Naive thymus-derived CD4-positive, alpha-beta T cell (primary cell): ENCODE results near the gene DDO. TPM values are rescaled to one million over a fixed set of nuclear protein-coding genes. Genes with fewer than 3 reads are reported as not detected.

Source experiments
- ATAC-seq: fragments of 150-1000 bp; cut with Tn5 transposase; 2 replicates; pipeline ENCODE4 v1.10.0; 2021; ENCODE audit warnings: mild to moderate bottlenecking, moderate library complexity
- CTCF ChIA-PET: fragments of 350-600 bp; sonication (Branson Sonifier 250); formaldehyde crosslinking; loops from one replicate; lab custom pipeline; 2021; ENCODE audit warnings: antibody characterized with exemption; lab: Charles Lee
- POLR2A ChIA-PET: fragments of 350-600 bp; sonication (Branson Sonifier 250); formaldehyde crosslinking; loops from one replicate; lab custom pipeline; 2021; ENCODE audit warnings: antibody characterized with exemption, inconsistent platforms; lab: Charles Lee
- DNase-seq, 9 donors: peaks; one replicate each; pipeline versions ENCODE4 v3.0.0 to v3.0.0-alpha.2; 2020 to 2022; ENCODE audit warnings: mixed read lengths in 1 of 9
- H3K27ac ChIP-seq: one replicate; pipeline ENCODE4 v1.7.0; 2013; ENCODE audit warnings: mild to moderate bottlenecking, low read depth, low read length, moderate library complexity
- H3K27me3 ChIP-seq, 2 donors: one replicate each; pipeline ENCODE4 v1.7.0; 2013; ENCODE audit warnings: low read length in 2 of 2, mild to moderate bottlenecking in 2 of 2, moderate library complexity in 2 of 2; ENCODE audit not compliant: control insufficient read depth in 2 of 2, insufficient read depth in 2 of 2
- H3K36me3 ChIP-seq, 3 experiments: 1 replicate in 2 of 3; 2 replicates in 1 of 3; pipeline ENCODE4 v1.7.0; 2013; ENCODE audit warnings: low read length in 3 of 3, mild to moderate bottlenecking in 3 of 3, moderate library complexity in 1 of 3; ENCODE audit not compliant: insufficient read depth in 3 of 3, control insufficient read depth in 2 of 3
- H3K4me1 ChIP-seq, 2 donors: one replicate each; pipeline ENCODE4 v1.7.0; 2013; ENCODE audit warnings: low read length in 2 of 2, mild to moderate bottlenecking in 2 of 2, moderate library complexity in 1 of 2; ENCODE audit not compliant: control insufficient read depth in 2 of 2, insufficient read depth in 2 of 2
- H3K4me3 ChIP-seq: 2 replicates; pipeline ENCODE4 v1.7.0; 2013; ENCODE audit warnings: mild to moderate bottlenecking, low read length
- H3K9me3 ChIP-seq, 3 experiments: 1 replicate in 2 of 3; 2 replicates in 1 of 3; pipeline ENCODE4 v1.7.0; 2013; ENCODE audit warnings: low read length in 3 of 3; ENCODE audit not compliant: control insufficient read depth in 2 of 3
- H3K27ac Mint-ChIP-seq, 9 donors: one replicate each; pipeline ENCODE4 v1.8.0; 2020 to 2022; ENCODE audit warnings: mixed read lengths in 9 of 9, mild to moderate bottlenecking in 8 of 9, moderate library complexity in 5 of 9, inconsistent platforms in 2 of 9
- H3K27me3 Mint-ChIP-seq, 5 donors: one replicate each; pipeline ENCODE4 v1.8.0; 2021 to 2022; ENCODE audit warnings: mixed read lengths in 5 of 5, mild to moderate bottlenecking in 1 of 5
- H3K36me3 Mint-ChIP-seq, 5 donors: one replicate each; pipeline ENCODE4 v1.8.0; 2020 to 2022; ENCODE audit warnings: mixed read lengths in 5 of 5, mild to moderate bottlenecking in 3 of 5, inconsistent platforms in 1 of 5
- H3K4me1 Mint-ChIP-seq, 7 donors: one replicate each; pipeline ENCODE4 v1.8.0; 2020 to 2022; ENCODE audit warnings: mixed read lengths in 7 of 7, mild to moderate bottlenecking in 3 of 7, inconsistent platforms in 1 of 7
- H3K4me3 Mint-ChIP-seq, 10 donors: one replicate each; pipeline ENCODE4 v1.8.0; 2020 to 2022; ENCODE audit warnings: mild to moderate bottlenecking in 10 of 10, mixed read lengths in 10 of 10, moderate library complexity in 6 of 10, inconsistent platforms in 2 of 10
- H3K9me3 Mint-ChIP-seq, 11 donors: one replicate each; pipeline ENCODE4 v1.8.0; 2020 to 2022; ENCODE audit warnings: mixed read lengths in 11 of 11, mild to moderate bottlenecking in 4 of 11, inconsistent platforms in 1 of 11, moderate library complexity in 1 of 11
- intact Hi-C, 2 donors: fragments of 100-400 bp; cut with micrococcal nuclease; formaldehyde crosslinking; loops; one replicate each; pipeline ENCODE4 v1.15.1; 2023
- polyA plus RNA-seq, 2 donors: library from polyadenylated mRNA; unstranded; fragments of 300-500 nt; fragmentation: Illumina TruSeq; gene quantifications; one replicate each; pipeline ENCODE4 v1.2.3, GENCODE V29; 2021
- total RNA-seq, 6 experiments: library from RNA in 5 of 6; stranded (reverse) in 5 of 6; gene quantifications; 1 replicate in 5 of 6; 2 replicates in 1 of 6; pipeline ENCODE4 v1.2.3 and lab custom pipeline; 2021 to 2026

DDO gene
- total and polyA plus RNA-seq, 7 experiments from 2014 or later, result 0.47 TPM; not detected in 6

DNA sequence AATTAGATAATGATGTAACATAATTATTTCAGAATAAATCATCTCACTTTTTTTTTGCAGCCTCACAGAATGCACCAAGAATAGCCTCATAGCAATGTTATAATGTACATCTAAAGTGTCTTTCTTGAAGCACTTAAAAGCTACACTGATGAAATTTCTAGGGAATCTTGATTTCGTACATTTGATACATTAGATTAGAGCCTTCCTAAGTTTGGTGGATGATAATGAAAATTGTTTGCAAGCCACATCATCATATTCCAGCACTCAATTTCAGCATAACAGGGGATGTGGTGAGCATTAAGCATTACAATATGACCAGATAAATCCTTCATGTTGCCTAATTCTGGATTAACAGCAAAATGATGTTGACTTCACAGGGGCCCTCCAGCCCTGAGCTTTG, 47.5 kb downstream of the DDO start:
- Mint-ChIP-seq H3K9me3 (peaks cover 0 to 4% (median 0%) of the 10 kb centered on the region in 11 donors), H3K4me3 (no peak overlapping the region), H3K36me3 (no peaks in the 10 kb centered on the region), H3K4me1 (peaks cover 0 to 42% (median 23%) of the 10 kb centered on the region in 7 donors), H3K27ac (no peak overlapping the region), H3K27me3 (peaks cover 0 to 33% (median 8%) of the 10 kb centered on the region in 5 donors)
- Histone ChIP-seq H3K4me3 (no peak overlapping the region), H3K27ac (no peak overlapping the region), H3K27me3 (peaks cover 0 to under 1% of the 10 kb centered on the region in 2 donors), H3K36me3 (no peaks in the 10 kb centered on the region), H3K9me3 (no peaks in the 10 kb centered on the region), H3K4me1 (peaks cover 0 to 23% of the 10 kb centered on the region in 2 donors)
- DNase-seq (no peak), ATAC-seq (no peak)
- POLR2A ChIA-PET, result no interaction called here
- CTCF ChIA-PET, result no interaction called here
- intact Hi-C loops, result no loop called here

DNA sequence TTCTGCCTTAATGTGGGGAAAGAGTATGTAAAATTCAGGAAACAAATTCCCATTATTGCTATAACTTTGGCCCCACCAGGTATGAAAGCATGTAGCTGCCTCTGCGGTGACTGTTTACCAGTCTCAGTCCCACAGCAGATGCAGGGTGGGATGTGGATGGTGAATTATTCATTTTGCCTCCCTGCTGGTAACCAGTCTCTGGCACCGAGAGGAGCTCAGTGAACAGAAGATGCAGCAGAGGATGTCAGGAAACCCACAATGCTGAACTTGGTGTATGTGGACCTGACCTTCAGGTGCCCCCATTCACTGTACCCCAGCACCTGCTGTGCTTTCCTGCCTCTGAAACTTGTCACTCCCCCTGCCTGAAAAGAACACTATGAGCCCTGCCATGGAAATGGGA, 48.4 kb downstream of the DDO start:
- Histone ChIP-seq H3K4me3 (no peak overlapping the region), H3K36me3 (no peaks in the 10 kb centered on the region), H3K4me1 (peaks cover 0 to 23% of the 10 kb centered on the region in 2 donors), H3K9me3 (no peaks in the 10 kb centered on the region), H3K27me3 (peaks cover 0 to 6% of the 10 kb centered on the region in 2 donors), H3K27ac (no peak overlapping the region)
- peak overlapping the region in 2 of 10 donors; percentile 25 to 60 for H3K4me3 Mint-ChIP-seq
- peak overlapping the region in 7 of 9 donors; percentile 22 to 80 (median 58) for H3K27ac Mint-ChIP-seq
- CTCF ChIA-PET, result no interaction called here
- peaks cover 0 to 42% (median 23%) of the 10 kb centered on the region in 7 donors for H3K4me1 Mint-ChIP-seq
- H3K9me3 Mint-ChIP-seq, result no peaks in the 10 kb centered on the region
- intact Hi-C loops, result no loop called here
- peaks cover 0 to 40% (median 13%) of the 10 kb centered on the region in 5 donors for H3K27me3 Mint-ChIP-seq
- DNase-seq (peak in 1 of 9 donors; percentile 4), ATAC-seq (no peak)
- POLR2A ChIA-PET, result no interaction called here
- no peaks in the 10 kb centered on the region for H3K36me3 Mint-ChIP-seq

DNA sequence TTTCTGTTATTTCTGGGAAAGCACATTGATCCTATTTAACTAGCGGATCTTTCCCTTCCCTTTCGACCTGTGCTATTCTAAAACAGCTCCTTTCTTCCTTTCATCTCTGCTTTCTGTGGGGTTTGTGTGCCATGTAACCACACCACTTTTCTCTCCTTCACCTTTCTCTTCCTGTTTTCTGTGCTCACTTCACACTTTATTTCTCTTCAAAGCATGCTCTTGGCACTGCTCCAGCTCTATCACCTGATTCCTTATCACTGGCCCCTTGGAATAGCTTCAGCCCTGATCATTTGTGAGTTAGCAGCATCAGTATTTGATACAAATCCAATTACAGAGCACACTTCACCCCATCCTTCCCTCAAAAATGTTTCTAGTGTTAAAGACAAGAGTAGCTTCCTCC, 49.1 kb downstream of the DDO start:
- Histone ChIP-seq H3K9me3 (no peaks in the 10 kb centered on the region), H3K4me1 (peaks cover 0 to 23% of the 10 kb centered on the region in 2 donors), H3K27ac (no peak overlapping the region), H3K4me3 (no peak overlapping the region), H3K27me3 (peaks cover 0 to 6% of the 10 kb centered on the region in 2 donors), H3K36me3 (no peaks in the 10 kb centered on the region)
- ChIA-PET CTCF (interaction anchor here (1.0 kb wide), 1 partner anchor 25 kb away, joined by 3 read pairs; no protein-coding TSS in a partner anchor), POLR2A (interaction anchor here (0.6 kb wide), 1 partner anchor 608 kb away, joined by 3 read pairs; no protein-coding TSS in a partner anchor)
- Mint-ChIP-seq H3K9me3 (peaks cover 0 to 5% (median 1%) of the 10 kb centered on the region in 11 donors), H3K36me3 (peaks cover 0 to 5% (median 0%) of the 10 kb centered on the region in 5 donors), H3K27me3 (peaks cover 3 to 41% (median 20%) of the 10 kb centered on the region in 5 donors), H3K27ac (peak overlapping the region in 8 of 9 donors; percentile 22 to 82 (median 62)), H3K4me3 (peak overlapping the region in 8 of 10 donors; percentile 20 to 60 (median 40)), H3K4me1 (peaks cover 0 to 42% (median 23%) of the 10 kb centered on the region in 7 donors)
- ATAC-seq (no peak), DNase-seq (peak in 4 of 9 donors; percentile 6 to 19 (median 11))
- intact Hi-C loops, result no loop called here

DNA sequence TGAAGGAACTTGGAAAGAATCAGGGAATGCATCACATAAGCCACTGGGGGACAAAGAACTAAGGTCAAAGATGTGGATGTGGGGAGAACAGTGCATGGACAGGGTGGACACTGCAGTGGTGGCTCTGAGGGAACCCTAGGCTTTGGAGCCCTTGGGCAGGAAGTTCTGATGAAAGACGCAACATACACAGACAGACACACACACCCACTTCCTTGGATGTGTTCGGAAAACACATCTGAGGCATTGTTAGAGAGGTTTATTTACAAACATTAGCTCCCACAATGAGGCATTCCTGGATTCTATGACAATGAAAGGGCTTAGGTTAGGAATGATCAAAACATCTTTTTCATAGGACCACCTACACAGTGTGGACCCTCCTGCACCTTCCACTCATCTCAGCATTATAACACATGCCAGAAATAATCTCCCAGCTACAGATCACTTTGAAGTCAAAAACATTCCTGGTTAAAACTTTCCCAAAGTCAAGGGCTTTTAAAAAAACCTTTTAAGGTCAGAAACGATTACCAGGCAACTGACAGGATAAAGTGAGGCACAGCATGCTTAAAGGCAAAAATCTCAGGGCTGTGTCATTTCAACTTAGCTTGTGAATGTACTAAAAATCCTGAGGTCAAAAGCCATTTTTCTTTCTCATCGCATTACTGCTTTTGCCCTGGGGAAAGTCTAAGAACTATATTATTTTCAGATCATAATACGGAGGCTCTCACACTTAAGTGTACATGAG, 50.8 kb downstream of the DDO start:
- Mint-ChIP-seq H3K36me3 (peaks cover 0 to 6% (median 0%) of the 10 kb centered on the region in 5 donors), H3K27me3 (peaks cover 14 to 51% (median 28%) of the 10 kb centered on the region in 5 donors), H3K9me3 (peaks cover 0 to 6% (median 1%) of the 10 kb centered on the region in 11 donors), H3K4me1 (peaks cover 0 to 42% (median 23%) of the 10 kb centered on the region in 7 donors), H3K4me3 (no peak overlapping the region), H3K27ac (peak overlapping the region in 1 of 9 donors; percentile 9)
- CTCF ChIA-PET, result no interaction called here
- Histone ChIP-seq H3K4me3 (no peak overlapping the region), H3K9me3 (no peaks in the 10 kb centered on the region), H3K36me3 (no peaks in the 10 kb centered on the region), H3K27ac (no peak overlapping the region), H3K4me1 (peaks cover 0 to 23% of the 10 kb centered on the region in 2 donors), H3K27me3 (peaks cover 0 to 6% of the 10 kb centered on the region in 2 donors)
- ATAC-seq, result no peak
- POLR2A ChIA-PET, result no interaction called here
- intact Hi-C loops, result no loop called here
- DNase-seq, result no peak

DNA sequence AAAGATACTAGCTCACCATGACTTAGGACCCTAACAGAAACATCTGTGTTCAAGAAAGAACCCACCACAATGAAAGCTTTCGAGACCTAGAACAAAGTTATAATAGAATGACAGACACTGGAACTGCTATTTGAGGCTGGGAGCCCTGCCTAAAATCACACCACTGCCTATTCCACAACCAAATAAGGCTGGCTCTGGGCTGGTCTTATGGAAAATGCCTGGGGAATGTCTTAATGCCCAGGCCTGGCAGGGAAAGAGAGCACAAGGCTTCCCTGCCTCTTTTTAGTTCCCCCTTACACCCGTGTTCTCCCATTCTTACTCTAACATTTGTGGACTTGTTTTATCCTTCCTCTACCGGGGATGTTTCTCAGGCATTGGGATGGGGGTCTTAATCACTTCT, 51.6 kb downstream of the DDO start:
- DNase-seq (no peak), ATAC-seq (no peak)
- no peak overlapping the region for H3K27ac Mint-ChIP-seq
- peaks cover 5 to 6% of the 10 kb centered on the region in 2 donors for H3K27me3 ChIP-seq
- peaks cover 22 to 51% (median 36%) of the 10 kb centered on the region in 5 donors for H3K27me3 Mint-ChIP-seq
- peaks cover 0 to 6% (median 0%) of the 10 kb centered on the region in 5 donors for H3K36me3 Mint-ChIP-seq
- H3K9me3 Mint-ChIP-seq, result peaks cover 0 to 6% (median 2%) of the 10 kb centered on the region in 11 donors
- H3K4me1 Mint-ChIP-seq, result peaks cover 0 to 43% (median 23%) of the 10 kb centered on the region in 7 donors
- ChIA-PET CTCF (no interaction called here), POLR2A (no interaction called here)
- no peak overlapping the region for H3K4me3 Mint-ChIP-seq
- H3K36me3 ChIP-seq, result no peaks in the 10 kb centered on the region
- H3K4me1 ChIP-seq, result peaks cover 0 to 23% of the 10 kb centered on the region in 2 donors
- intact Hi-C loops, result no loop called here
- H3K4me3 ChIP-seq, result no peak overlapping the region
- no peak overlapping the region for H3K27ac ChIP-seq
- no peaks in the 10 kb centered on the region for H3K9me3 ChIP-seq

DNA sequence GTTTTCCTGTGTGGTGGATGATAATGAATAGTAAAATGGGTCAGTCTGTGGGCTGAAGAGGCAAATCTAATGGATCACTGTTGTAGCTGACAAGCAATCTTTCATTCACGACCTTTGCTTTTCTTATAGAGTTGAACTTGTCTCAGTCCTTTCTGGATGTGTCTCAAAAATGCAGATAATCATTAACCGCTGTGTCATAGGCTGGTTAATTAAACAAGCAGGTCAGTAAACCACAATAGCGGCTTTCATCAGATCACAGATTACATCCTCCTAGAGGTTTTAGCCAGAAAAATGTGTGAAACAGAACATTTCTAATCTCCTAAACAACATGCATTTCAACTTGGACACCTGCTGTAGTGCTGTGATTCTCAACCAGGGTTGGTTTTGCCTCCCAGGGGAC, 54.7 kb downstream of the DDO start:
- peaks cover 0 to 6% (median 2%) of the 10 kb centered on the region in 11 donors for H3K9me3 Mint-ChIP-seq
- peaks cover 0 to 7% of the 10 kb centered on the region in 2 donors for H3K4me1 ChIP-seq
- peaks cover 0 to 6% (median 0%) of the 10 kb centered on the region in 5 donors for H3K36me3 Mint-ChIP-seq
- ATAC-seq (no peak), DNase-seq (no peak)
- peaks cover 47 to 66% (median 59%) of the 10 kb centered on the region in 5 donors for H3K27me3 Mint-ChIP-seq
- no peak overlapping the region for H3K4me3 Mint-ChIP-seq
- no peaks in the 10 kb centered on the region for H3K36me3 ChIP-seq
- no peak overlapping the region for H3K27ac Mint-ChIP-seq
- ChIA-PET CTCF (no interaction called here), POLR2A (no interaction called here)
- H3K9me3 ChIP-seq, result no peaks in the 10 kb centered on the region
- H3K4me3 ChIP-seq, result no peak overlapping the region
- H3K27me3 ChIP-seq, result peaks cover 6 to 7% of the 10 kb centered on the region in 2 donors
- peaks cover 2 to 35% (median 19%) of the 10 kb centered on the region in 7 donors for H3K4me1 Mint-ChIP-seq
- no peak overlapping the region for H3K27ac ChIP-seq
- intact Hi-C loops, result no loop called here
